Measurements from ENCODE around the gene FUOM. TPM values are rescaled to one million over a fixed set of nuclear protein-coding genes. Genes with fewer than 3 reads are reported as not detected.
A peak's percentile ranks its signal among the peaks of the same experiment; 100 is the strongest.

The FUOM gene
- polyA plus RNA-seq, 3 donors, result 29.8 to 56.8 (median 39.0) TPM

- H3K27me3 Mint-ChIP-seq (ENCODE audit: low read depth in 3 of 3), result peaks cover 0 to 2% (median under 1%) of the 10 kb centered on the region in 3 donors
- H3K79me2 ChIP-seq (ENCODE audit: insufficient read depth, low read length), result peaks cover 20% of the 10 kb centered on the region
- H3K27me3 ChIP-seq (ENCODE audit: control insufficient read depth in 2 of 2, insufficient read depth in 2 of 2, low read length in 2 of 2), result no peaks in the 10 kb centered on the region
- H3K36me3 Mint-ChIP-seq, result peaks cover 11 to 12% of the 10 kb centered on the region in 2 donors
- H3K4me1 Mint-ChIP-seq, result peaks cover 37% of the 10 kb centered on the region
- DNase-seq, result no peak
- H3K27ac ChIP-seq (ENCODE audit: low read depth in 1 of 2, low read length in 2 of 2), result no peak overlapping the region
- H3K4me3 Mint-ChIP-seq, result no peak overlapping the region
- H3K9ac ChIP-seq (ENCODE audit: insufficient read depth, low read length, poor library complexity, severe bottlenecking), result no peak overlapping the region
- H3K4me3 ChIP-seq (replicated peaks in 1 of 3; ENCODE audit: low read depth in 2 of 3, low read length in 3 of 3), result no peak overlapping the region
- H2AFZ ChIP-seq (ENCODE audit: insufficient read depth, low read depth, low read length, poor library complexity, severe bottlenecking), result no peak overlapping the region
- intact Hi-C loops (cut with micrococcal nuclease), result no loop called here
- peaks cover 8 to 14% of the 10 kb centered on the region in 2 donors for H3K36me3 ChIP-seq (replicated peaks in 1 of 2; ENCODE audit: control insufficient read depth in 1 of 2, insufficient read depth in 2 of 2, low read length in 2 of 2)
- H4K20me1 ChIP-seq (ENCODE audit: insufficient read depth, low read length), result no peaks in the 10 kb centered on the region
- TF ChIP-seq CTCF (IDR thresholded peaks at IDR 0.05), result no peak
- H3K9me3 ChIP-seq (replicated peaks in 1 of 2; ENCODE audit: control insufficient read depth in 1 of 2, insufficient read depth in 1 of 2, low read length in 2 of 2), result no peaks in the 10 kb centered on the region
- no peak overlapping the region for H3K4me2 ChIP-seq (replicated peaks; ENCODE audit: extremely low read depth, low read length, poor library complexity, severe bottlenecking)
- H3K4me1 ChIP-seq (ENCODE audit: control insufficient read depth in 1 of 2, insufficient read depth in 2 of 2, low read length in 2 of 2), result peaks cover 37 to 41% of the 10 kb centered on the region in 2 donors
- WGBS (ENCODE audit: insufficient coverage), result 77% methylated on average over 3 of the region's 12 CpGs
- H3K27ac Mint-ChIP-seq, result peak overlapping the region in 2 of 7 donors; percentile 35 to 77
- peaks cover 0 to 2% (median 0%) of the 10 kb centered on the region in 7 donors for H3K9me3 Mint-ChIP-seq
Measured at GRCh38 chr10:133391761-133392518, 34.1 kb upstream of the FUOM start.

GRCh38 chr10:133391249-133391635, 33.4 kb upstream of the FUOM start:
- no peaks in the 10 kb centered on the region for H3K27me3 ChIP-seq (ENCODE audit: control insufficient read depth in 2 of 2, insufficient read depth in 2 of 2, low read length in 2 of 2)
- peak overlapping the region in 2 of 7 donors; percentile 0 to 77 for H3K27ac Mint-ChIP-seq
- 97% methylated on average over 12 of the region's 12 CpGs for WGBS (ENCODE audit: insufficient coverage)
- H3K9ac ChIP-seq (ENCODE audit: insufficient read depth, low read length, poor library complexity, severe bottlenecking), result no peak overlapping the region
- H3K36me3 Mint-ChIP-seq, result peaks cover 7 to 11% of the 10 kb centered on the region in 2 donors
- peaks cover 37% of the 10 kb centered on the region for H3K4me1 Mint-ChIP-seq
- peaks cover 0 to 2% (median 0%) of the 10 kb centered on the region in 3 donors for H3K27me3 Mint-ChIP-seq (ENCODE audit: low read depth in 3 of 3)
- peaks cover 2 to 7% of the 10 kb centered on the region in 2 donors for H3K36me3 ChIP-seq (replicated peaks in 1 of 2; ENCODE audit: control insufficient read depth in 1 of 2, insufficient read depth in 2 of 2, low read length in 2 of 2)
- H4K20me1 ChIP-seq (ENCODE audit: insufficient read depth, low read length), result no peaks in the 10 kb centered on the region
- H3K4me2 ChIP-seq (replicated peaks; ENCODE audit: extremely low read depth, low read length, poor library complexity, severe bottlenecking), result no peak overlapping the region
- H3K27ac ChIP-seq (ENCODE audit: low read depth in 1 of 2, low read length in 2 of 2), result no peak overlapping the region
- H3K9me3 Mint-ChIP-seq, result peaks cover 0 to 2% (median 0%) of the 10 kb centered on the region in 7 donors
- intact Hi-C loops (cut with micrococcal nuclease), result no loop called here
- peaks cover 18% of the 10 kb centered on the region for H3K79me2 ChIP-seq (ENCODE audit: insufficient read depth, low read length)
- no peaks in the 10 kb centered on the region for H3K9me3 ChIP-seq (replicated peaks in 1 of 2; ENCODE audit: control insufficient read depth in 1 of 2, insufficient read depth in 1 of 2, low read length in 2 of 2)
- no peak overlapping the region for H3K4me3 Mint-ChIP-seq
- no peak for DNase-seq
- H3K4me1 ChIP-seq (ENCODE audit: control insufficient read depth in 1 of 2, insufficient read depth in 2 of 2, low read length in 2 of 2), result peaks cover 37 to 41% of the 10 kb centered on the region in 2 donors
- no peak for TF ChIP-seq CTCF (IDR thresholded peaks at IDR 0.05)
- no peak overlapping the region for H3K4me3 ChIP-seq (replicated peaks in 1 of 3; ENCODE audit: low read depth in 2 of 3, low read length in 3 of 3)
- no peak overlapping the region for H2AFZ ChIP-seq (ENCODE audit: insufficient read depth, low read depth, low read length, poor library complexity, severe bottlenecking)
